Type B pancreatic cell (in vitro differentiated cells): Measurements from ENCODE around the gene SLC6A13. TPM values are rescaled to one million over a fixed set of nuclear protein-coding genes. Genes with fewer than 3 reads are reported as not detected.

Source experiments
- DNase-seq: peaks from one replicate; pipeline ENCODE4 v3.0.0; 2021; ENCODE audit warnings: mixed read lengths; ENCODE audit not compliant: unreplicated experiment; ENCODE audit errors: extremely low spot score
- H3K27ac Mint-ChIP-seq: 2 replicates; pipeline ENCODE4 v1.8.0; 2021; ENCODE audit warnings: mild to moderate bottlenecking, mixed read lengths
- H3K27me3 Mint-ChIP-seq: 2 replicates; pipeline ENCODE4 v1.8.0; 2021; ENCODE audit warnings: mixed read lengths
- H3K36me3 Mint-ChIP-seq: 2 replicates; pipeline ENCODE4 v1.8.0; 2021; ENCODE audit warnings: mixed read lengths
- H3K4me1 Mint-ChIP-seq: one replicate; pipeline ENCODE4 v1.8.0; 2021; ENCODE audit warnings: mixed read lengths; ENCODE audit not compliant: unreplicated experiment
- H3K4me3 Mint-ChIP-seq: 2 replicates; pipeline ENCODE4 v1.8.0; 2021; ENCODE audit warnings: mild to moderate bottlenecking, mixed read lengths
- H3K9me3 Mint-ChIP-seq: 2 replicates; pipeline ENCODE4 v1.8.0; 2021; ENCODE audit warnings: mixed read lengths
- total RNA-seq: library from RNA; stranded (reverse); gene quantifications from 2 replicates; pipeline ENCODE4 v1.2.1, GENCODE V29; 2021; ENCODE audit warnings: low replicate concordance
- TF ChIP-seq, protein P1 (sequence below): fragments of 200-600 bp; sonication (generic); conservative IDR thresholded peaks from 2 replicates; pipeline ENCODE4 v1.5.0; 2021; ENCODE audit warnings: antibody characterized with exemption, mild to moderate bottlenecking

SLC6A13 gene
- total RNA-seq, 1 donor from 2014 or later = 7.0 TPM

DNA sequence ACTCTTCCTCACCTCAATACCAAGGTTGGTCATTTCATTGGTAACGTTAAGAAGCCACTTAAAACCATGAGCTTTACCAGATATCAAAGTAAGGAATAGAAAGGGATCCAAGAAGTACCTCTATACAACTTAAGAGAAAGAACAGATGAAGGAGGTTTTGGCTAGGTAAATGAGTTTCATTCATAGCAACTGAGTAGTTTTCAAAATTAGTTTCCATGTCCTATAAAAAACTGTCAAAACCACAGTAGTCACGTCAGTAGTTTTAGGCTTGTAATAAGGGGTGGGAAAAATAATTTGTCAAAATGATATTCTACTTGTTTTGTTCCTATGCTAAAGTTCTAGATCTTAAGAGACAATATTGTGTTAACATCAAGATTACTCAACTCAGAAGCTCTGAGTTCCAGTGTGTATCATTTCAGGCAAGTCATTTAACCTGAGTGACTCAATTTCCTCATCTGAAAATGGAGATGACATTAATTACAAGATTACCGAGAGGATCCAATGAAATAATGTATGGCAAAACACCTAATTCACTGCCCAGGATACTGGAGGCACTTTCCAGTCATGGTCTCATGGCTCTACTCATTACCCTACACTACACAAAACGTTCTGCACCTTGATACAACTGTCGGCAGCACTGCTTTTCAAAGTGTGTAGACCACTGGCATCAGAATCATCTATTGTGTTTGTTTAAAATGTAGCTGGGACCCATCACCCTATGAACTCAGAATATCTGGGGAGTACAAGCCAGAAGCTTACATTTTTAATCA is 24.1 kb upstream of the SLC6A13 start:
- H3K27ac Mint-ChIP-seq = no peak overlapping the region
- peaks cover 50% of the 10 kb centered on the region for H3K36me3 Mint-ChIP-seq
- TF ChIP-seq, protein P1, sequence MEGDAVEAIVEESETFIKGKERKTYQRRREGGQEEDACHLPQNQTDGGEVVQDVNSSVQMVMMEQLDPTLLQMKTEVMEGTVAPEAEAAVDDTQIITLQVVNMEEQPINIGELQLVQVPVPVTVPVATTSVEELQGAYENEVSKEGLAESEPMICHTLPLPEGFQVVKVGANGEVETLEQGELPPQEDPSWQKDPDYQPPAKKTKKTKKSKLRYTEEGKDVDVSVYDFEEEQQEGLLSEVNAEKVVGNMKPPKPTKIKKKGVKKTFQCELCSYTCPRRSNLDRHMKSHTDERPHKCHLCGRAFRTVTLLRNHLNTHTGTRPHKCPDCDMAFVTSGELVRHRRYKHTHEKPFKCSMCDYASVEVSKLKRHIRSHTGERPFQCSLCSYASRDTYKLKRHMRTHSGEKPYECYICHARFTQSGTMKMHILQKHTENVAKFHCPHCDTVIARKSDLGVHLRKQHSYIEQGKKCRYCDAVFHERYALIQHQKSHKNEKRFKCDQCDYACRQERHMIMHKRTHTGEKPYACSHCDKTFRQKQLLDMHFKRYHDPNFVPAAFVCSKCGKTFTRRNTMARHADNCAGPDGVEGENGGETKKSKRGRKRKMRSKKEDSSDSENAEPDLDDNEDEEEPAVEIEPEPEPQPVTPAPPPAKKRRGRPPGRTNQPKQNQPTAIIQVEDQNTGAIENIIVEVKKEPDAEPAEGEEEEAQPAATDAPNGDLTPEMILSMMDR = no peak
- no peak for DNase-seq
- no peak overlapping the region for H3K4me3 Mint-ChIP-seq
- H3K9me3 Mint-ChIP-seq = no peaks in the 10 kb centered on the region
- no peaks in the 10 kb centered on the region for H3K27me3 Mint-ChIP-seq
- no peaks in the 10 kb centered on the region for H3K4me1 Mint-ChIP-seq

DNA sequence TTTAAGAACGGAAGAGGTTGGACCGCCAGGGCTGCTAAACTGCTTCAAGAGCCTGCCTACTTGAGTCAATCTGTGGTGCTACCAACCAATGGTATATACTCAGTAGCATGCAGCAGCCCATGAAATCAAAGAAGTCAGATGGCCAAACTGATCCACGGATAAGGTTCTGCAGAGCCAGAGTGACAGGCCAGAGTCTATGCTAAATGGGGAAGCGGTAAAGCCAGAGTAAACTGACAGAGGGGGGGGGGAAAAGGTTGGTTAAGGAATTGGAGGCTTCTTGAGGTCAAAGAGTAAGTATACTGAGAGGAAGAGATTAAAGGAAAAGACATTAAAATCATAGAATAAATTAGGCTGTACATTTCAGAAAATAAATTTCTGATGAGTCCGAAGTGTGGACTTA is 15.4 kb upstream of the SLC6A13 start:
- Mint-ChIP-seq H3K9me3 (no peaks in the 10 kb centered on the region), H3K27ac (no peak overlapping the region), H3K4me1 (no peaks in the 10 kb centered on the region), H3K36me3 (peaks cover 57% of the 10 kb centered on the region), H3K27me3 (no peaks in the 10 kb centered on the region), H3K4me3 (no peak overlapping the region)
- no peak for DNase-seq
- TF ChIP-seq, protein P1 = no peak

DNA sequence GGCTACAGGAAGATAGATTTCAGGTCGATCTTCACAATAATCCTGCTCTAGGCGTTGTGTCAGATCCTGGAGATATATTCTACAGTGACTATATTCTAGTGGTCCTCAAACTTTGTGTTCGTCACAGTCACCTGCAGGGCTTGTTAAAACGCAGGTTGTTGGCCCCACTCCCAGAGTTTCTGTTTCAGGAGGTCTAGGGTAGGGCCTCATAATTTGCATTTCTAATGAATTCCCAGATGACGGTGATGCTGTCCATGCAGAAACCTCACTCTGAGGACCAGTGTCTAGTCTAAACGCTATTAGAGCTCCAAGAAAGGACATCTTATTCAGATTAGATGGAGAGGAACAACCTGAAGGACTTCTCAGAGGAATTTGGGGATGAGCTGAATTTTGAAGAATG is 13.2 kb upstream of the SLC6A13 start:
- Mint-ChIP-seq H3K36me3 (peaks cover 47% of the 10 kb centered on the region), H3K9me3 (no peaks in the 10 kb centered on the region), H3K4me3 (no peak overlapping the region), H3K27ac (no peak overlapping the region), H3K27me3 (no peaks in the 10 kb centered on the region), H3K4me1 (no peaks in the 10 kb centered on the region)
- TF ChIP-seq, protein P1 = no peak
- DNase-seq = no peak

DNA sequence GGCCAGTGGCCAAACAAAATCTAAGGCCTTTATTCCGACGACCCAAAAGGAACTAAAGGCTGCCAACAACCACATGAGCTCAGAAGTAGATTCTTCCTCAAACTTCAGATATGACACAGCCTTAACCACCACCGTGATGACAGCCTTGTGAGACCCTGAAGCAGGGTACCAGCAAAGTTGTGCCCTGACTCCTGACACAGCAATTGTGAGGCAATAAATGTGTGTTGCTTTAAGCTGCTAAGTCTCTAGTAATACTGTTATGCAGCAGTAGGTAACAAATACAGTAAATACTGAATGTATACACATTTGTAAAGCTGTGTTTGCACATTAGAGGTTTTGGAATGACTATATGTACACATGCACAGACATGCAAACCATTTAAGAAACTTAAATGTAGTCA is 10.7 kb upstream of the SLC6A13 start:
- H3K27me3 Mint-ChIP-seq = peaks cover 2% of the 10 kb centered on the region
- no peak overlapping the region for H3K27ac Mint-ChIP-seq
- peaks cover 25% of the 10 kb centered on the region for H3K36me3 Mint-ChIP-seq
- H3K9me3 Mint-ChIP-seq = no peaks in the 10 kb centered on the region
- no peaks in the 10 kb centered on the region for H3K4me1 Mint-ChIP-seq
- no peak overlapping the region for H3K4me3 Mint-ChIP-seq
- TF ChIP-seq, protein P1 = no peak
- DNase-seq = no peak

DNA sequence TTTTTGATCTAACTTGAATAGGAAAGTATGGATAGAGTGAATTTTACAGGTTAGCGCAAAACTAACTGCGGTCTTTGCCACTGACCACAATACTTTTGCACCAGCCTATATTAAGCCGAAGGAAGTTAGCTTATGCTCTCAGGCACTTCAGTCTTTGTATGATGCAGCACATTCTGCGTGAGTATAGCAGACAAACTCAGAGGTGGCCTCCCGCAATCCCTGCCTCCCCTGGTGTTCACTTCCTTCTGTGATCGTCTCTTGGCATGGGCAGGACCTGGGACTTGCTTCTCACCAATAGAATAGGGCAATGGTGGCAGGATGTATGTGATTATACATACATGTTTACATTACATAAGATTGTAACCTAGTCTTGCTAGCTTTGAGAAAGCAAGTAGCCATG is 10.3 kb upstream of the SLC6A13 start:
- no peak overlapping the region for H3K27ac Mint-ChIP-seq
- H3K4me3 Mint-ChIP-seq = no peak overlapping the region
- H3K27me3 Mint-ChIP-seq = peaks cover 2% of the 10 kb centered on the region
- no peak for DNase-seq
- peaks cover 20% of the 10 kb centered on the region for H3K36me3 Mint-ChIP-seq
- H3K4me1 Mint-ChIP-seq = peaks cover 4% of the 10 kb centered on the region
- TF ChIP-seq, protein P1 = no peak
- H3K9me3 Mint-ChIP-seq = no peaks in the 10 kb centered on the region
